Vagina (tissue), 2 donors: ENCODE measurements around the gene SYCN.

ENCODE experiments used
- POLR2AphosphoS5 ChIP-seq, 2 donors: sonication (generic); formaldehyde crosslinking; IDR thresholded peaks; one replicate each; pipeline ENCODE4 v1.9.0; 2017; ENCODE audit warnings: antibody characterized with exemption in 2 of 2, mild to moderate bottlenecking in 2 of 2, low read depth in 1 of 2; ENCODE audit not compliant: insufficient read depth in 1 of 2
- TF ChIP-seq, protein P1 (sequence below), 3 experiments: fragments of 450-650 bp in 2 of 3; fragments of 200-600 bp in 1 of 3; sonication (generic) in 1 of 3; IDR thresholded peaks; one replicate each; pipeline ENCODE4 v1.5.1; 2017 to 2019; ENCODE audit warnings: antibody characterized with exemption in 3 of 3, mild to moderate bottlenecking in 2 of 3, moderate library complexity in 2 of 3

DNA sequence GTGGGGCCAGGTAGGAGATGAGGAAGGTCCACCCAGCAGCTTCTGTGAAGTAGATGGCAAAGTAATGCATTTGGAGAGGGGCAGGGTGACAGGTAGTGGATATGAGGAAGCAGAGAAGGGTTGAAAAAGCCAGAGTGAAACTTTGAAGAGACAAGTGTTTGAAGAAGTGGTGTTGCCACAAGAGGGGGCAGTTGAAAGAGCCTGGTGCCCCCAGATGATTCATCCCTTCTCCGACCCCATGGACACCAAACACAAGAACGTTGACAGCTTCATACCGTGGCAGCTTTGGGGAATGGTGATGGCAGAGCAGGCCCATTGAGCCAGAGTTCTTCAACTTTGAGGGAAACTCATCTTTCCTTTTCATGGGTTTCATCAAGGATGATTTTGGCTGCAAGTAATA lies 20.8 kb upstream of the SYCN start:
- TF ChIP-seq, protein P1, sequence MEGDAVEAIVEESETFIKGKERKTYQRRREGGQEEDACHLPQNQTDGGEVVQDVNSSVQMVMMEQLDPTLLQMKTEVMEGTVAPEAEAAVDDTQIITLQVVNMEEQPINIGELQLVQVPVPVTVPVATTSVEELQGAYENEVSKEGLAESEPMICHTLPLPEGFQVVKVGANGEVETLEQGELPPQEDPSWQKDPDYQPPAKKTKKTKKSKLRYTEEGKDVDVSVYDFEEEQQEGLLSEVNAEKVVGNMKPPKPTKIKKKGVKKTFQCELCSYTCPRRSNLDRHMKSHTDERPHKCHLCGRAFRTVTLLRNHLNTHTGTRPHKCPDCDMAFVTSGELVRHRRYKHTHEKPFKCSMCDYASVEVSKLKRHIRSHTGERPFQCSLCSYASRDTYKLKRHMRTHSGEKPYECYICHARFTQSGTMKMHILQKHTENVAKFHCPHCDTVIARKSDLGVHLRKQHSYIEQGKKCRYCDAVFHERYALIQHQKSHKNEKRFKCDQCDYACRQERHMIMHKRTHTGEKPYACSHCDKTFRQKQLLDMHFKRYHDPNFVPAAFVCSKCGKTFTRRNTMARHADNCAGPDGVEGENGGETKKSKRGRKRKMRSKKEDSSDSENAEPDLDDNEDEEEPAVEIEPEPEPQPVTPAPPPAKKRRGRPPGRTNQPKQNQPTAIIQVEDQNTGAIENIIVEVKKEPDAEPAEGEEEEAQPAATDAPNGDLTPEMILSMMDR (IDR thresholded peaks at IDR 0.05): no peak
- no peak for TF ChIP-seq POLR2AphosphoS5 (IDR thresholded peaks at IDR 0.05; ENCODE audit: insufficient read depth in 1 of 2, low read depth in 1 of 2)
